Cardiac fibroblast (primary cell): ENCODE data around the gene MYLK2.

Experiments used
- DNase-seq, 2 donors: peaks; one replicate each; pipeline versions ENCODE4 v3.0.0 to v3.0.0-alpha.2; 2010; ENCODE audit warnings: low read depth in 2 of 2
- H3K4me3 ChIP-seq, 2 donors: replicated peaks in 1 of 2; 1 replicate in 1 of 2; 2 replicates in 1 of 2; pipeline ENCODE4 v1.5.1; 2011; ENCODE audit warnings: low read depth in 2 of 2, low read length in 2 of 2, mild to moderate bottlenecking in 2 of 2, moderate library complexity in 1 of 2
- TF ChIP-seq, protein P1 (sequence below): IDR thresholded peaks from one replicate; pipeline ENCODE4 v1.5.1; 2011; ENCODE audit warnings: low read depth, mild to moderate bottlenecking, low read length, inconsistent platforms

Gene MYLK2

DNA sequence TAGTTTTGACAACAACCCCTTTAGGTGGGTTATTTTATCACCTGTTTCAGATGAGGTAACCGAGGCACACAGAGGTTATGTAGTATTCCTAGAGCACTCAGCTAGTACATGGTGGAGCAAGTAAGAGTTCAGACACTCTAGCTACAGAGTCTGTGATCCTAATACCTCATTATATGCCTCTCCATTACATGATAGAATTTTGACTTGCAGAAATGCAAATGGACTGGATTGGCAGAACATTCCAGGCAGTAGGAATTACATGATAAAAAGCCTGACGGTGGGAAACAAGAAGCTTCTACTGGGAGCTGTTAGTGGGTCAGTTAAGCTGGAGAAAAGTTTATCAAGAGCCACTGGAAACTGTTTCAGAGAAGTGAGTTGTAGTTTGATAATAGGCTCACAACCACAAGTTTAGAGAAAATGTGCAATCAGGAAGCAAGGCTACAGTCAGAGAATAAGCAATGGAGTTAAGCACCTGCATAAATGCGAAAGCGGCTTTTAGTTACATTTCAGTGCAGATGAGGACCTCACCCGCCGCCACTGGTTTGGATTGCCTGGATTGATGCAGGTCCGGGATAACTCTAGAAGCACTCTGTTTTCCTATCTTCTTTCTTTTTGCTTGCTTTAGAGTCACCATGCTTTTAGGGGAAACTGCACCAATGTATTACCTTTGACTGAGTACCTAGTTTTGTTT is 34.7 kb upstream of the MYLK2 start:
- DNase-seq = no peak
- TF ChIP-seq, protein P1, sequence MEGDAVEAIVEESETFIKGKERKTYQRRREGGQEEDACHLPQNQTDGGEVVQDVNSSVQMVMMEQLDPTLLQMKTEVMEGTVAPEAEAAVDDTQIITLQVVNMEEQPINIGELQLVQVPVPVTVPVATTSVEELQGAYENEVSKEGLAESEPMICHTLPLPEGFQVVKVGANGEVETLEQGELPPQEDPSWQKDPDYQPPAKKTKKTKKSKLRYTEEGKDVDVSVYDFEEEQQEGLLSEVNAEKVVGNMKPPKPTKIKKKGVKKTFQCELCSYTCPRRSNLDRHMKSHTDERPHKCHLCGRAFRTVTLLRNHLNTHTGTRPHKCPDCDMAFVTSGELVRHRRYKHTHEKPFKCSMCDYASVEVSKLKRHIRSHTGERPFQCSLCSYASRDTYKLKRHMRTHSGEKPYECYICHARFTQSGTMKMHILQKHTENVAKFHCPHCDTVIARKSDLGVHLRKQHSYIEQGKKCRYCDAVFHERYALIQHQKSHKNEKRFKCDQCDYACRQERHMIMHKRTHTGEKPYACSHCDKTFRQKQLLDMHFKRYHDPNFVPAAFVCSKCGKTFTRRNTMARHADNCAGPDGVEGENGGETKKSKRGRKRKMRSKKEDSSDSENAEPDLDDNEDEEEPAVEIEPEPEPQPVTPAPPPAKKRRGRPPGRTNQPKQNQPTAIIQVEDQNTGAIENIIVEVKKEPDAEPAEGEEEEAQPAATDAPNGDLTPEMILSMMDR = no peak
- no peak overlapping the region for H3K4me3 ChIP-seq

DNA sequence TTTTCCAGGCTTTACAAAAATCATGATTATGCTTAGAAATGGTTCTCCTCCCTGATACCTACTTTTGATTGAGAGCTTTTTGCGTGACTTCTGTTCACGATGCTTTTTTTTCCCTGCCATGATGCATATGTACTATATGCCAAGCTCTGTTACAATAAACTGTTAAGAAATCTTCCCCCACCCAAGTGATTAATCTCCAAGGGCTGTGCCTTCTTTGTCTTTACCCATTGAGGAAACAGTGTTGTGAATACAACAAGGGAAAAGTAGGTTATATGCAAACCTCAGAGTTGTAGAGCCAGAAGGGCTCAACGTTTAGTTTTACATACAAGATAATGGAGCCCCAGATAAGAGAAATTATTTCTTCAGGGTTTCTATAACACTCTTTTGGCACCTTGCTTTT is 34.1 kb upstream of the MYLK2 start:
- TF ChIP-seq, protein P1 = no peak
- H3K4me3 ChIP-seq = no peak overlapping the region
- peak in 1 of 2 donors; percentile 25 for DNase-seq

DNA sequence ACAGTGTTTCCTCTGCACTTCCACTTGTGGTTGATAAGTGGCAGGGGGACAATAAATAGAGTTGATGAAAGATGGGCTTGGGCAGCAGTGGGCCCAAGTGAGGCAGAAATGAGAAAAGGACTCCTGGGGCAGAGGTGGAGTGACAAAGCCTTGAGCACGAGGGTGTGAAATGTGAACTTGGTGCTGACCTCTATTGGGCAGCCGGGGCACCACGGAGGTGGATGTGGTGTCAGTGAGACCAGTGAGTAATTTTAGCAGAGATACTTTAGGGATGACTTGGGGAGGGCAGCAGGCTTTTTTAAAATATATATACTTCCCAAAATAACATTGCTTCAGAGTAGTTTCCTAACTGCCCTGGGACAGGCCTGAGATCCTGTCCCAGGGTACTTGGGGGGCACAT is 30.6 kb upstream of the MYLK2 start:
- DNase-seq = peak; percentile 31 to 62
- no peak overlapping the region for H3K4me3 ChIP-seq
- TF ChIP-seq, protein P1 = peak; percentile 17

DNA sequence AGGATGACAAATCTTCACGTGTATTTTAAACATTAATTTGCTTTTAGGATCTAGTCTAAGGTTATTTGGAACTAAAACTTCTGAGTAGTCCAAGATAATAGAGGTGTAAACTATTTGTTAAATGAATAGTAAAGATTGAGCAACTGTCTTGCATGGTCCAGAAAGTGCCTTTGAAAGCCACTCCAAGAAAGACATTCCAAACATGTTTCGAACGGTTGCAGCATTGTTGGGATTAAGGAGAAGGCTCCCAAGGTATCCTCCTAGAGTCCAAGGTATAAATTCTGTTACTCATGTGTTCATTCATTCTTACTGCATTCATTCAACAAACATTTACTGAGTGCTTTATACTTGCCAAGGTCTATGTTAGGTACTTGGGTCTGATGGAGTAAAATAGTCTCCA is 28.8 kb upstream of the MYLK2 start:
- TF ChIP-seq, protein P1 = no peak
- DNase-seq = peak in 1 of 2 donors; percentile 22
- no peak overlapping the region for H3K4me3 ChIP-seq

- no peak overlapping the region for H3K4me3 ChIP-seq
- no peak for DNase-seq
- TF ChIP-seq, protein P1 = no peak
These were observed 21.8 kb upstream of the MYLK2 start for GRCh38 chr20:31797364-31797763.

DNA sequence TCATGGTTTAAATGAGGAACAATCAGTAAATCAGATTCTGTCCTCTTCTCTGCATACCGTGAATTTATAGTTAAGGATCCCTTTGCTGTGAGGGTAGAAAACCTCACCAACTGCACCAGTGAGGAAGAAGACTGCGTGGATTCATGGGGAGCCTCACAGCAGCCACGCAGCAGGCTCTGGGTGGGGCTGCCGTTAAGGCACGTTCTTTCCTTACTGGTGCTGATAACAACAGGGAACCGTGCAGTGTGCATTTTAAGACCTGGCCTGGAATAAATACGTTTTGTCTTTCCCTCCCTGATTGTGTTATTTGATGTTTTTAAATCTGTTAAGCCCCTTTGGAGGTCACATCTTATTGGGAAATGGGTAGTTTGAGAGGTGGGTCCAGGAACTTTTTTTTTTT is 17.6 kb upstream of the MYLK2 start:
- TF ChIP-seq, protein P1 = no peak
- no peak overlapping the region for H3K4me3 ChIP-seq
- no peak for DNase-seq

GRCh38 chr20:31803552-31804291 is 15.4 kb upstream of the MYLK2 start:
- TF ChIP-seq, protein P1 = no peak
- no peak for DNase-seq
- H3K4me3 ChIP-seq = no peak overlapping the region
